HEK293 (cell line): ENCODE results near the gene SETD7.

Source experiments
- CTCF ChIA-PET: fragments of 350-600 bp; formaldehyde crosslinking; extraction: SDS; loops from one replicate; lab custom pipeline; 2021; ENCODE audit warnings: antibody characterized with exemption; lab: Yijun Ruan, JAX
- POLR2A ChIA-PET: fragments of 300-600 bp; formaldehyde crosslinking; extraction: SDS; loops from one replicate; lab custom pipeline; 2020; ENCODE audit warnings: antibody characterized with exemption, inconsistent platforms; lab: Yijun Ruan, JAX
- H3K27ac ChIP-seq: fragments of 200-500 bp; sonication (Bioruptor generic); 2 replicates; pipeline ENCODE4 v1.5.1; 2014; ENCODE audit warnings: low read depth, low read length, control low read depth, inconsistent platforms; ENCODE audit errors: extremely low read depth
- H3K36me3 ChIP-seq, 2 experiments: fragments of 200-500 bp in 1 of 2; sonication (Bioruptor generic) in 1 of 2; 1 replicate in 1 of 2; 2 replicates in 1 of 2; pipeline ENCODE4 v1.5.1; 2014 to 2017; ENCODE audit warnings: inconsistent platforms in 2 of 2, low read length in 2 of 2; ENCODE audit not compliant: control insufficient read depth in 2 of 2, insufficient read depth in 1 of 2
- H3K4me1 ChIP-seq: fragments of 200-500 bp; sonication (Bioruptor generic); 2 replicates; pipeline ENCODE4 v1.5.1; 2014; ENCODE audit warnings: mild to moderate bottlenecking, low read length, inconsistent platforms; ENCODE audit not compliant: control insufficient read depth, insufficient read depth
- H3K4me3 ChIP-seq: 2 replicates; pipeline ENCODE4 v1.5.1; 2011; ENCODE audit warnings: low read depth, mild to moderate bottlenecking, control low read depth, low read length, moderate library complexity
- H3K9me3 ChIP-seq: fragments of 200-500 bp; sonication (Bioruptor generic); 2 replicates; pipeline ENCODE4 v1.5.1; 2014; ENCODE audit warnings: low read depth, low read length, inconsistent platforms; ENCODE audit not compliant: control insufficient read depth, insufficient read depth
- TSHZ1 ChIP-seq: fragments of 450-650 bp; formaldehyde crosslinking; IDR thresholded peaks from 2 replicates; pipeline ENCODE4 v1.5.1; 2016; ENCODE audit warnings: missing biosample characterization, missing genetic modification characterization, borderline replicate concordance
- ZBTB17 ChIP-seq: fragments of 450-650 bp; formaldehyde crosslinking; IDR thresholded peaks from 2 replicates; pipeline ENCODE4 v1.5.1; 2016; ENCODE audit warnings: missing biosample characterization, missing genetic modification characterization
- ZBTB21 ChIP-seq: fragments of 450-650 bp; formaldehyde crosslinking; IDR thresholded peaks from 2 replicates; pipeline ENCODE4 v1.5.1; 2017; ENCODE audit warnings: missing biosample characterization, missing genetic modification characterization
- ZNF138 ChIP-seq: fragments of 450-650 bp; formaldehyde crosslinking; IDR thresholded peaks from 2 replicates; pipeline ENCODE4 v1.5.1; 2016; ENCODE audit warnings: missing biosample characterization, missing genetic modification characterization, borderline replicate concordance
- ZNF280C ChIP-seq: fragments of 450-650 bp; formaldehyde crosslinking; IDR thresholded peaks from 2 replicates; pipeline ENCODE4 v1.5.1; 2016; ENCODE audit warnings: missing biosample characterization, missing genetic modification characterization
- ZNF302 ChIP-seq: fragments of 450-650 bp; formaldehyde crosslinking; IDR thresholded peaks from 2 replicates; pipeline ENCODE4 v1.5.1; 2016; ENCODE audit warnings: missing biosample characterization, missing genetic modification characterization, low read depth
- ZNF366 ChIP-seq: fragments of 450-650 bp; formaldehyde crosslinking; conservative IDR thresholded peaks from 2 replicates; pipeline ENCODE4 v1.5.1; 2016; ENCODE audit warnings: missing biosample characterization, missing genetic modification characterization
- ZNF426 ChIP-seq: fragments of 450-650 bp; formaldehyde crosslinking; IDR thresholded peaks from 2 replicates; pipeline ENCODE4 v1.5.1; 2017; ENCODE audit warnings: missing biosample characterization, missing genetic modification characterization, mild to moderate bottlenecking, inconsistent platforms, moderate library complexity
- ZNF529 ChIP-seq: fragments of 450-650 bp; formaldehyde crosslinking; IDR thresholded peaks from 2 replicates; pipeline ENCODE4 v1.5.1; 2017; ENCODE audit warnings: missing genetic modification characterization, missing biosample characterization; ENCODE audit not compliant: insufficient replicate concordance
- ZNF558 ChIP-seq: fragments of 450-650 bp; formaldehyde crosslinking; IDR thresholded peaks from 2 replicates; pipeline ENCODE4 v1.5.1; 2016; ENCODE audit warnings: missing biosample characterization, missing genetic modification characterization
- ZNF600 ChIP-seq: fragments of 450-650 bp; formaldehyde crosslinking; IDR thresholded peaks from 2 replicates; pipeline ENCODE4 v1.5.1; 2016; ENCODE audit warnings: missing biosample characterization, missing genetic modification characterization
- ZNF645 ChIP-seq: fragments of 450-650 bp; formaldehyde crosslinking; IDR thresholded peaks from 2 replicates; pipeline ENCODE4; 2016; ENCODE audit warnings: missing biosample characterization, missing genetic modification characterization
- ZNF658 ChIP-seq: fragments of 450-650 bp; formaldehyde crosslinking; IDR thresholded peaks from 2 replicates; pipeline ENCODE4; 2016; ENCODE audit warnings: missing biosample characterization, missing genetic modification characterization
- ZNF664 ChIP-seq: fragments of 450-650 bp; formaldehyde crosslinking; IDR thresholded peaks from 2 replicates; pipeline ENCODE4 v1.5.1; 2016; ENCODE audit warnings: missing biosample characterization, missing genetic modification characterization
- ZNF830 ChIP-seq: fragments of 450-650 bp; IDR thresholded peaks from 2 replicates; pipeline ENCODE4 v1.5.0; 2018; ENCODE audit warnings: missing biosample characterization, missing genetic modification characterization, low read depth, mild to moderate bottlenecking, moderate library complexity
- ZXDB ChIP-seq: fragments of 450-650 bp; formaldehyde crosslinking; IDR thresholded peaks from 2 replicates; pipeline ENCODE4 v1.5.1; 2016; ENCODE audit warnings: missing biosample characterization, missing genetic modification characterization
- TF ChIP-seq, protein P1 (sequence below): fragments of 450-650 bp; formaldehyde crosslinking; IDR thresholded peaks from 2 replicates; pipeline ENCODE4 v1.5.1; 2016; ENCODE audit warnings: missing biosample characterization, missing genetic modification characterization
- TF ChIP-seq, protein P2 (sequence below): fragments of 450-650 bp; formaldehyde crosslinking; IDR thresholded peaks from 2 replicates; pipeline ENCODE4 v1.5.1; 2016; ENCODE audit warnings: missing biosample characterization, missing genetic modification characterization

Gene SETD7

DNA sequence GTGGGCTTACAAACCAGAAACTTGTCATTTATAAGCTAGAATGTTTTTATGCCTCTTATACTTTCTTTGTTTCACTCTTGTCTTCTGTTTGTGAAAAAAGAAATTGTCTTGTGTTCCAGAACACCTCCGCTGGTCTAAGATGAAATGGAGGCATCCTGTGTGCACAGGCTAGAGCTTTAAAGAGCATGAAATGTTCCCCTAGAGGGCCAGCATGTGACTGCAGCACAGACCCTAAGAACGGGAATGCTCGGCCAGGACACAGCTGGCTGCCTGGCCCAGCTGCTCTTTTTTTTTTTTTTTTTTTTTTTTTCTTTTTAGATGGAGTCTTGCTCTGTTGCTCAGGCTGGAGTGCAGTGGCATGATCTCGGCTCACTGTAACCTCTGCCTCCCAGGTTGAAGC is 33.6 kb downstream of the SETD7 start (continued):
- TF ChIP-seq ZNF658 (tag by site-specific recombination) (no peak), ZBTB21 (no peak), ZBTB17 (no peak)
- TF ChIP-seq, all 188 proteins: peak for 0

- Histone ChIP-seq H3K4me3 (no peak overlapping the region), H3K9me3 (no peaks in the 10 kb centered on the region), H3K36me3 (peaks cover 8 to 83% of the 10 kb centered on the region in 2 experiments; a peak in 2 of 3 replicates), H3K4me1 (no peaks in the 10 kb centered on the region), H3K27ac (no peak overlapping the region)
- no peak for TF ChIP-seq ZNF830 (tag by site-specific recombination)
- TF ChIP-seq ZNF280C (tag by site-specific recombination): no peak
- TF ChIP-seq ZNF529 (tag by site-specific recombination): no peak
- no peak for TF ChIP-seq ZNF426 (tag by site-specific recombination)
- ChIA-PET POLR2A (no interaction called here), CTCF (interaction anchor here (1.2 kb wide), 1 partner anchor 9 kb away, joined by 7 read pairs; no protein-coding TSS in a partner anchor)
These were observed 34.1 kb downstream of the SETD7 start for GRCh38 chr4:139521754-139522401.

DNA sequence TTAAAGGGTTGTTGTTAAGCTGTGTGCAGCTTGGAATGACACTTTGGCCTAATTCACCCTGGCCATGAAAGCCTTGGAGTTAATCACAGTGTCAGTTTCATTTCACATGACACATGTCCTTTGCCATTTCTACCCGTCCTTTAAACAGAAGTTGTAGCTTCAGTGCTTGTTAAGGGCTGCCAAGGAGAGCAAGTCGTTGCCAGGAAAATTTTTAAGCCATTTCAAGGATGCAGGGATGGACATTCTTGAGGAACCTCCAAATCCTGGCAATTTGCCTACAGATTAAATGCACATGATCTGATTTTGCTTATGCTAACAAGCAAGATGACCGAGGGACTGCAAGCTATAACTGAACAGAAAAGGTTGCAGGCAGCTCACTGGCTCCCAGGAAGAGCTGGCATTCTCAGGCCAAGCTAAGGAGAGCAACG is 40.5 kb downstream of the SETD7 start:
- ChIA-PET CTCF (interaction anchor here (1.2 kb wide), 1 partner anchor 10 kb away, joined by 3 read pairs; no protein-coding TSS in a partner anchor), POLR2A (no interaction called here)
- Histone ChIP-seq H3K4me3 (no peak overlapping the region), H3K27ac (no peak overlapping the region), H3K4me1 (no peaks in the 10 kb centered on the region), H3K36me3 (peaks cover 0 to 73% of the 10 kb centered on the region in 2 experiments; a peak in 2 of 3 replicates), H3K9me3 (no peaks in the 10 kb centered on the region)
- TF ChIP-seq ZNF138 (tag by site-specific recombination) (no peak), ZNF302 (tag by site-specific recombination) (no peak), ZNF645 (tag by site-specific recombination) (no peak), ZNF664 (no peak), ZXDB (no peak), ZNF366 (tag by site-specific recombination) (no peak), ZNF558 (no peak), TSHZ1 (tag by site-specific recombination) (no peak), ZNF600 (tag by site-specific recombination) (no peak)
- TF ChIP-seq, protein P1, sequence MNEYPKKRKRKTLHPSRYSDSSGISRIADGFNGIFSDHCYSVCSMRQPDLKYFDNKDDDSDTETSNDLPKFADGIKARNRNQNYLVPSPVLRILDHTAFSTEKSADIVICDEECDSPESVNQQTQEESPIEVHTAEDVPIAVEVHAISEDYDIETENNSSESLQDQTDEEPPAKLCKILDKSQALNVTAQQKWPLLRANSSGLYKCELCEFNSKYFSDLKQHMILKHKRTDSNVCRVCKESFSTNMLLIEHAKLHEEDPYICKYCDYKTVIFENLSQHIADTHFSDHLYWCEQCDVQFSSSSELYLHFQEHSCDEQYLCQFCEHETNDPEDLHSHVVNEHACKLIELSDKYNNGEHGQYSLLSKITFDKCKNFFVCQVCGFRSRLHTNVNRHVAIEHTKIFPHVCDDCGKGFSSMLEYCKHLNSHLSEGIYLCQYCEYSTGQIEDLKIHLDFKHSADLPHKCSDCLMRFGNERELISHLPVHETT: no peak
- TF ChIP-seq, protein P2, sequence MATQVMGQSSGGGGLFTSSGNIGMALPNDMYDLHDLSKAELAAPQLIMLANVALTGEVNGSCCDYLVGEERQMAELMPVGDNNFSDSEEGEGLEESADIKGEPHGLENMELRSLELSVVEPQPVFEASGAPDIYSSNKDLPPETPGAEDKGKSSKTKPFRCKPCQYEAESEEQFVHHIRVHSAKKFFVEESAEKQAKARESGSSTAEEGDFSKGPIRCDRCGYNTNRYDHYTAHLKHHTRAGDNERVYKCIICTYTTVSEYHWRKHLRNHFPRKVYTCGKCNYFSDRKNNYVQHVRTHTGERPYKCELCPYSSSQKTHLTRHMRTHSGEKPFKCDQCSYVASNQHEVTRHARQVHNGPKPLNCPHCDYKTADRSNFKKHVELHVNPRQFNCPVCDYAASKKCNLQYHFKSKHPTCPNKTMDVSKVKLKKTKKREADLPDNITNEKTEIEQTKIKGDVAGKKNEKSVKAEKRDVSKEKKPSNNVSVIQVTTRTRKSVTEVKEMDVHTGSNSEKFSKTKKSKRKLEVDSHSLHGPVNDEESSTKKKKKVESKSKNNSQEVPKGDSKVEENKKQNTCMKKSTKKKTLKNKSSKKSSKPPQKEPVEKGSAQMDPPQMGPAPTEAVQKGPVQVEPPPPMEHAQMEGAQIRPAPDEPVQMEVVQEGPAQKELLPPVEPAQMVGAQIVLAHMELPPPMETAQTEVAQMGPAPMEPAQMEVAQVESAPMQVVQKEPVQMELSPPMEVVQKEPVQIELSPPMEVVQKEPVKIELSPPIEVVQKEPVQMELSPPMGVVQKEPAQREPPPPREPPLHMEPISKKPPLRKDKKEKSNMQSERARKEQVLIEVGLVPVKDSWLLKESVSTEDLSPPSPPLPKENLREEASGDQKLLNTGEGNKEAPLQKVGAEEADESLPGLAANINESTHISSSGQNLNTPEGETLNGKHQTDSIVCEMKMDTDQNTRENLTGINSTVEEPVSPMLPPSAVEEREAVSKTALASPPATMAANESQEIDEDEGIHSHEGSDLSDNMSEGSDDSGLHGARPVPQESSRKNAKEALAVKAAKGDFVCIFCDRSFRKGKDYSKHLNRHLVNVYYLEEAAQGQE (tag by site-specific recombination): no peak
